ES-I3 (cell line): Measurements from ENCODE around the gene DNM2.
"Not testable (repeated sequence)": the region's sequence is repeated elsewhere in the genome, so short reads cannot be mapped to it uniquely, and the experiment has no call there.

Experiments
- H3K36me3 ChIP-seq: 2 replicates; pipeline ENCODE4 v1.6.1; 2013; ENCODE audit warnings: mild to moderate bottlenecking, low read length, control low read depth, moderate library complexity; ENCODE audit not compliant: insufficient read depth
- H3K4me1 ChIP-seq: 2 replicates; pipeline ENCODE4 v1.6.1; 2013; ENCODE audit warnings: mild to moderate bottlenecking, control low read depth, low read length; ENCODE audit not compliant: insufficient read depth
- H3K9ac ChIP-seq: 2 replicates; pipeline ENCODE4 v1.6.1; 2013; ENCODE audit warnings: low read depth, mild to moderate bottlenecking, low read length, moderate library complexity
- H3K9me3 ChIP-seq: 2 replicates; pipeline ENCODE4 v1.6.1; 2013; ENCODE audit warnings: mild to moderate bottlenecking, low read length, moderate library complexity; ENCODE audit not compliant: control insufficient read depth, insufficient read depth

The DNM2 gene

DNA sequence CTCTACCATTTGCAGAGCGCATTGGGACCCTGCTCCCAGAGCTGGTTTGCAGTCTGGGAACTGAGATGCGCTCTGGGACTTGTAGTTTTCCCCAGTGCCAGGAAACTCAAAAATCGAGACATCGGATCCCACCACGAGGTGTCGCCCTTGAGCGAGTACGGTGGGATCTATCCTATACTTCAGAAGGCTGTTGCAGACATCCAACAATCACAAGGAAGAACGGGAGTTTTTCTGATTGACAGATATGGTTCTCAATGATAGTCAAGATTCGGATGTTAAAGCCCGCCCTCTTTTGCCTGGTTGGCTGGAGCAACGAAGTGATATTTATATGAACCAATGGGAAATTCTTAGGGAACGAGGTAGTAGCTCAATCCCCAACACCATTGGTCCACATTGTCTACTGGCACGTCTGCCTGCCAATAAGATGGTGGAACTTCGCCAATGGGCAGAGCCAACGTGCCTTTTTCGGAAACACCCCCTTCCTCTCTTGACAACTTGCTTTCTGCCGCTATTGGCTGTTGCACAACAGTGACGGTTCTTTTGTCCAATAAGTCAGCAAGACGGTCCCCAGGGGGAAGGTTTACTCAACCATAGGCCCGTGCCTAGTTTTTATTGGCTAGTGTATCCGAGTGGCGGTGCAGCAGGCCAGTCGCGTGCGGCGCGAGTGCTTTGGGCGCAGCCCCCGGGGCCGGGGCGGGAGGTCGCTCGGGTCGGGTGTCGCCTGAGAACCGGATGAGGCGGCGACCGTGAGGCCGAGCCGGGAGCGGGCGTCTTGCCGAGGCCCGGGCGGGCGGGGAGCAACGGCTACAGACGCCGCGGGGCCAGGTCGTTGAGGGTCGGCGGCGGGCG, at the start of gene DNM2:
DNM2 (plus strand) TSS at position 724 of the 849 bp plus-strand sequence. CDS start 164 bp downstream, outside the sequence.
- Histone ChIP-seq H3K4me1 (0 out of 2 replicates have a peak, but pooled peaks cover 4% of the 10 kb centered on the region), H3K9ac (peak within 1 kb of the TSS; percentile 93), H3K9me3 (no peaks in the 10 kb centered on the region), H3K36me3 (peaks cover 6% of the 10 kb centered on the region)

- H3K4me1 ChIP-seq = no peaks in the 10 kb centered on the region
These were observed 48.6 kb upstream of the DNM2 start for GRCh38 chr19:10669246-10669645.

DNA sequence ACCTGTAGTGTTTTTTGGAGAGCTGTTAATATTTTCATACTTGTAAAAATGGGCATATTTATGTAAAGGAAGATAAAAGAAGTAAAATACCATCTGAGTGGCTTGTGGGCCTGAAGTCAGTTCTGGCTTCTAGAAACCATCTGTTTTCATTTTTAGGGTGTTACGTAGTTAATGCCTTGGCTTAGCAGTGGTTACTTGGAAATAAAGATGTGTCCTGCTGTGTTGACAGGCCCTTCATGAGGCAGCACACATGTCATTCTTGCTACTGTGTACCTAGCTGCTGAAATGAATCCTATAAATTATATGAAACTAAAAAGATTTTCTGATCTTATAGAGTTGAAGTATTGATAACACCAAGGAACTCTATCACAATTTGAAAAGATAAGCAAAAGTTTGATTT, 47.7 kb upstream of the DNM2 start:
- Histone ChIP-seq H3K36me3 (peaks cover 35% of the 10 kb centered on the region), H3K9me3 (no peaks in the 10 kb centered on the region), H3K9ac (no peak overlapping the region), H3K4me1 (no peaks in the 10 kb centered on the region)

More at GRCh38 chr19:10669246-10669645, 48.6 kb upstream of the DNM2 start:
- Histone ChIP-seq H3K36me3 (peaks cover 31% of the 10 kb centered on the region), H3K9me3 (no peaks in the 10 kb centered on the region), H3K9ac (no peak overlapping the region)

DNA sequence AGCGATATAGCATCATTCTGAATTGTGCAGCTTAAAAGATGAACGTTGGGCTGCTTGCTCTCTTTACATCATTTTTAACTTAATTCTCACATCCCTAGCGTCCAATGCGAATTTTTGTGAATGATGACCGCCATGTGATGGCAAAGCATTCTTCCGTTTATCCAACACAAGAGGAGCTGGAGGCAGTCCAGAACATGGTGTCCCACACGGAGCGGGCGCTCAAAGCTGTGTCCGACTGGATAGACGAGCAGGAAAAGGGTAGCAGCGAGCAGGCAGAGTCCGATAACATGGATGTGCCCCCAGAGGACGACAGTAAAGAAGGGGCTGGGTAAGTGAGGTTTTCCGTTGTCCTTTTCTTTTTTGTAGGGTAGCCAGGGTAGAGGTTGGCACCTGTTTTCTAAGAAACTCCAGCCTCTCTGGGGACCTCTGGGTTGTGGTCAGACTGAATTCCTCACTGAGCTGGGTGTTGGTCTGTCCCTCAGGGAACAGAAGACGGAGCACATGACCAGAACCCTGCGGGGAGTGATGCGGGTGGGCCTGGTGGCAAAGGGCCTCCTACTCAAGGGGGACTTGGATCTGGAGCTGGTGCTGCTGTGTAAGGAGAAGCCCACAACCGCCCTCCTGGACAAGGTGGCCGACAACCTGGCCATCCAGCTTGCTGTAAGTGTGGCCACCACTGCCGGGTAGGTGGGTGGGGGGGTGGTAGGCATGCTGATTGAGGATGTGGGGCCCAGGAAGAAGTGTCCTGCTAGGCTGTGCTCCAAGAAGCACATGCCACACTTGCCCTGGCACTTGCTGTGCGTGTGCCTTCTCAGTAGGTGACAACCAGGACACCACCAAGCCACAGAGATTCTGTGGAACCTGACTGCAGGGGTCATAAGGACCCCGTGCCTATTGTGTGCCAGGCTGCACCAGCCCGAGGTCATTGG, 46.7 kb upstream of the DNM2 start:
- H3K9me3 ChIP-seq = no peaks in the 10 kb centered on the region
- H3K36me3 ChIP-seq = peaks cover 42% of the 10 kb centered on the region
- no peak overlapping the region for H3K9ac ChIP-seq
- no peaks in the 10 kb centered on the region for H3K4me1 ChIP-seq

GRCh38 chr19:10671922-10672321, 46.0 kb upstream of the DNM2 start:
- H3K36me3 ChIP-seq = peaks cover 45% of the 10 kb centered on the region
- H3K9ac ChIP-seq, H3K4me1 ChIP-seq, H3K9me3 ChIP-seq: not testable (repeated sequence)

GRCh38 chr19:10675214-10675613, 42.7 kb upstream of the DNM2 start:
- not testable (repeated sequence) for H3K9me3 ChIP-seq, H3K9ac ChIP-seq, H3K4me1 ChIP-seq
- peaks cover 72% of the 10 kb centered on the region for H3K36me3 ChIP-seq

DNA sequence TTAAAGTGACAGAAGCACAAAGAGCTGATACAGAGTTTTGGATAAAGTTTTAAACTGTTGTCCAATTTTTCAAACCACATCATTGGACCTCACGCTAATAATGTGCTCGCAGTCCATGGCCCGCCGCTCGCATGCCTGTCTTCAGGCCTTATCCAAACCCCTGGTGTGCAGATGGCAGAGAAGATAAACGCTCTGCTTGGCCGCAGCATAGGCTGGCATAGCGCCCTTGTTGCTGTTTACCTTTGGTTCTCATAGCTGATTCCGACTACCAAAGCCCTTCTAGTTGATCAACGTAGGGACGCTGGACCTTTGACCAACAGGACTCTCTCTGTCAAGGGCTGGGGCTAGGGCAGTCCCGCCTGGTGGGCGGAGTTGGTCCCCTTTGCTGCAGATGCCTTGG, 40.1 kb upstream of the DNM2 start:
- Histone ChIP-seq H3K4me1 (no peaks in the 10 kb centered on the region), H3K9me3 (no peaks in the 10 kb centered on the region), H3K36me3 (peaks cover 74% of the 10 kb centered on the region), H3K9ac (no peak overlapping the region)

GRCh38 chr19:10678813-10679212, 39.1 kb upstream of the DNM2 start:
- H3K9me3 ChIP-seq = no peaks in the 10 kb centered on the region
- H3K9ac ChIP-seq = no peak overlapping the region
- no peaks in the 10 kb centered on the region for H3K4me1 ChIP-seq
- peaks cover 75% of the 10 kb centered on the region for H3K36me3 ChIP-seq

GRCh38 chr19:10679743-10680142, 38.1 kb upstream of the DNM2 start:
- H3K4me1 ChIP-seq = no peaks in the 10 kb centered on the region
- H3K36me3 ChIP-seq = peaks cover 83% of the 10 kb centered on the region
- H3K9ac ChIP-seq = no peak overlapping the region
- H3K9me3 ChIP-seq = no peaks in the 10 kb centered on the region

- H3K9ac ChIP-seq = no peak overlapping the region
- peaks cover 83% of the 10 kb centered on the region for H3K36me3 ChIP-seq
- no peaks in the 10 kb centered on the region for H3K9me3 ChIP-seq
- no peaks in the 10 kb centered on the region for H3K4me1 ChIP-seq
These were observed 37.2 kb upstream of the DNM2 start for GRCh38 chr19:10680545-10681135.

- Histone ChIP-seq H3K4me1 (no peaks in the 10 kb centered on the region), H3K36me3 (peaks cover 83% of the 10 kb centered on the region), H3K9ac (no peak overlapping the region), H3K9me3 (no peaks in the 10 kb centered on the region)
These were observed 36.2 kb upstream of the DNM2 start for GRCh38 chr19:10681658-10682057.

DNA sequence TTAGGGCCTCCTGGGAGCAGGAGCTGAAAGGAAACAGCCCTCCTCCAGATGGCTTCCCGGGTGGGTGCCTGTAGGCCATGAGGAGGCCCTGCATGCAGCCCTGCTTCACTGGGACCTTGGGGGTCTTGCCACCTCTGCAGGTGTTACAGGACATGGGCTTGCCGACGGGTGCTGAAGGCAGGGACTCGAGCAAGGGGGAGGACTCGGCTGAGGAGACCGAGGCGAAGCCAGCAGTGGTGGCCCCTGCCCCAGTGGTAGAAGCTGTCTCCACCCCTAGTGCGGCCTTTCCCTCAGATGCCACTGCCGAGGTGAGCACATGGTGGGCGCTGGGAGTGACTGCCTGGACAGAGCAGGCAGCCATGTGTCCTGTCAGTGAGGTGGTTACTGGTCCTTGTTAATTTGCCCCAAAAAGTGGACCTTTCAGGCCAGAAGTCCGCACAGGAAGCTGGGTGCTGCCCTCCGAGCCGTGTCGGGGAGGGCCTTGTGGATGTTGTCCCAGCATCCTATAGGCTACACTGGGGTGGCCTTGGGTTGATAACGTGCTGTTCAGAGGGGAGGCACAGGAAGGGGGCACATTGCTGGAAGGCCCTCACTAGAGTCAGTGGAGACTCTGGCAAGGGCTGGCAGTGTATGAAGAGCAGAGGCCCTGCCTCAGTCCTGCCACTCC, 35.3 kb upstream of the DNM2 start:
- Histone ChIP-seq H3K4me1 (no peaks in the 10 kb centered on the region), H3K9ac (no peak overlapping the region), H3K9me3 (no peaks in the 10 kb centered on the region), H3K36me3 (peaks cover 76% of the 10 kb centered on the region)

DNA sequence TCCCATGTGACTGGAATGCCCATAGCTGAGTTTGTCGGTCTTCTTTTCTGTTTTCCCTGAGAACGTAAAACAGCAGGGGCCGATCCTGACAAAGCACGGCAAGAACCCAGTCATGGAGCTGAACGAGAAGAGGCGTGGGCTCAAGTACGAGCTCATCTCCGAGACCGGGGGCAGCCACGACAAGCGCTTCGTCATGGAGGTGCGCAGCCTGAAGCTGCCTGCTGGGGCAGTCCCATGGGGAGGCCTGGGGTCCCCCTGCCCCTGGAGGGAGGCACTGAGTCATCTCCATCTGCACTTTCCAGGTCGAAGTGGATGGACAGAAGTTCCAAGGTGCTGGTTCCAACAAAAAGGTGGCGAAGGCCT, 34.8 kb upstream of the DNM2 start:
- H3K9ac ChIP-seq = no peak overlapping the region
- H3K4me1 ChIP-seq = no peaks in the 10 kb centered on the region
- H3K36me3 ChIP-seq = peaks cover 77% of the 10 kb centered on the region
- no peaks in the 10 kb centered on the region for H3K9me3 ChIP-seq

DNA sequence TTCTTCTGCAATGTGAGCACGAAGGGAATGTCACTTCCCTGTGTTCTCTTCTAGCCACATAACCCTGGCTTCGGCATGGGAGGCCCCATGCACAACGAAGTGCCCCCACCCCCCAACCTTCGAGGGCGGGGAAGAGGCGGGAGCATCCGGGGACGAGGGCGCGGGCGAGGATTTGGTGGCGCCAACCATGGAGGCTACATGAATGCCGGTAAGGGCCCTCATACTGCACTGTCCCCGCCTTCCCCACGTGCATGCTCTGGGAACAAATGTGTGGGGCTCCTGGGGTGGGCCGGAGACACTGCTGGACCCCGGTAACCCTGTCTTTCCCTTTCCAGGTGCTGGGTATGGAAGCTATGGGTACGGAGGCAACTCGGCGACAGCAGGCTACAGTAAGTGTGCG, 34.3 kb upstream of the DNM2 start:
- Histone ChIP-seq H3K36me3 (peaks cover 77% of the 10 kb centered on the region), H3K9ac (no peak overlapping the region), H3K9me3 (no peaks in the 10 kb centered on the region), H3K4me1 (no peaks in the 10 kb centered on the region)
